HG03378 (cell line): Measurements from ENCODE around the gene HSPBP1.
"Not testable (repeated sequence)": the region's sequence is repeated elsewhere in the genome, so short reads cannot be mapped to it uniquely, and the experiment has no call there.

Source experiments
- ATAC-seq: cut with Tn5 transposase; IDR thresholded peaks from one replicate; pipeline ENCODE4 v1.9.1; 2021; ENCODE audit warnings: mild to moderate bottlenecking, moderate library complexity; ENCODE audit not compliant: unreplicated experiment

HSPBP1 gene

DNA sequence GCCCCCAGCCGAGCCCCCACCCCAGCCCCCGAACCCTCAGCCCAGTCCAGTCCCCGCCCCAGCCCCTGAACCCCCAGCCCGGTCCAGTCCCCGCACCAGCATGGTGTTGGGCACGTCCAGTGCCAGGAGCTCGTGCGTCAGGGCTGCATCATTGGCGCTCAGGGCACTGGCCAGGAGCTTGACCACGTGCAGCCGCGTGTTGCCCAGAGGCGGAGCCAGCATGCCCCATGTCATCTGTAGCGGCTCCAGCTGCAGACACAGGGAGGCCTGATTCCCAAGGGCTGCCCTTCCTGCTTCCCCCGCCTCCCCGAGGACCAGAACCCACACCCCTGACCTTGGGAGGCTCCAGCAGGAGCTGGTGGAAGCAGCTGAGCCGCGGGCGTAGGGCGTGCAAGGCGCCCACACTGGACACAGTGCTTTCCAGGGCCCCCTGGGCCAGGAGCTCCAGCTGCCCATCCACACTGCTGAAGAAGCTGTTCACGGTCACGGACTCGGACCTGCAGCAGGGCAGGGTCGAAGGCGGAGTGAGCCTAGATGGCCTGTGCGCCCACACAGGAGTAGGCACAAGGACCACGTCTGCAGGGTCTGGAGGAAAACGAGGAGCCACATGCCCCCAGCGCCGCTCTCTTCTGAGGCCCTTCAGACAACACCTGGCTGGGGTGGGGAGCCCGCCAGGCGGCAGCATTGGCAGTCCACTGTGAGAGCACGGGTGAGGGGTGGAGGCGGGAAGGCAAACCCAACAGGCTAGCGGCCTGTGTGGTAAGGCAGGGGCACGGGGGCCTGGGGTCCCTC is 38.6 kb downstream of the HSPBP1 start:
- no peak for ATAC-seq

DNA sequence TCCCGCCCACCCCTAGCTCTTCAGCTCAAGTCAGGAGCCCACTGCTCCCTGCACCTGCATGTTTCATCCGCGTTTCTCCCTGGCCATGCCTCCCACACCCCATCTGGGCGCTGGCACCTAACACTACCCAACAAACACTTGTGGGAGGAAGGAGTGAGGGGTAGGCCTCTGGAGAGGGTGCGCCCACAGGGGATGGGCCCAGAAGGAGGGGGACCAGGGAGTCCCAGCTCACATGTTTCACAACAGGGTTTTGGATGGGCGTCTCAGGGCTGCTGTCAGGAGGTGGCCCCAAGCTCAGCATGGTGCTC is 39.2 kb downstream of the HSPBP1 start:
- no peak for ATAC-seq

DNA sequence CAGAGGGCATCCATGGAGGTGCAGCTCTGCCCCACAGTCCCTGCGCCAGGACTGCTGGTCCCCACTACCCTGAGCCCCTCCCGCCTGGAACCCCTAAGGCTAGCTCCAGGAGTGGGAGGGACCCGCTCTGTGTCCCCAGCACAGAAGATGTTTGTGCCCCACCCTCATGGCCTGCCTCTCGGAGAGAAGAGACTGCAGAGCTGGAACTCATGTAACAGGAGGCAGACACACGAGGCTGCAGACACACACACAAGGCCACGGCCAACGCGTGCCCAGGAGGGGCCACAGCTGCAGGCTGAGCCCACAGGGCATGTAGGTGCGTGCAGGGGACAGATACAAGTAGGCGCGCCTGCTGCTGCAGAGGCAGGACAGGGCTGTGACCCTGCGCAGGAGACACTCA is 40.9 kb downstream of the HSPBP1 start:
- ATAC-seq: no peak

DNA sequence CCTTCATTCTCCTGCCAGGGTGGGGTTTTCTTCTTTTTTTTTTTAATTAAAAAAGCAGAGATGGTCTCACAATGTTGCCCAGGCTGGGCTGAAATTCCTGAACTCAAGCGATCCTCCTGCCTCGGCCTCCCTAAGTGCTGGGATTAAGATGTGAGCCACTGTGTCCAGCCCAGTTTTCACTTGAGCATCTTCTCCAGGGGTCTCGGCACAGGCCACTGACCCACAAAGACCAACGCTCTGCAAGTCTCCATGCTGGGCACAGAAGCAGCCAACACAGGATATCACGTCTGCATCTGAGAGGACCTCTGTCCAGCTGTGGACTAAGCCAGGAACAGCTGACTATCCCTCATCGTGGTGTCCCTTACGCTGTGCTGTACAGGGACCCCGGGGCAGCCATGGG is 41.9 kb downstream of the HSPBP1 start:
- no peak for ATAC-seq

DNA sequence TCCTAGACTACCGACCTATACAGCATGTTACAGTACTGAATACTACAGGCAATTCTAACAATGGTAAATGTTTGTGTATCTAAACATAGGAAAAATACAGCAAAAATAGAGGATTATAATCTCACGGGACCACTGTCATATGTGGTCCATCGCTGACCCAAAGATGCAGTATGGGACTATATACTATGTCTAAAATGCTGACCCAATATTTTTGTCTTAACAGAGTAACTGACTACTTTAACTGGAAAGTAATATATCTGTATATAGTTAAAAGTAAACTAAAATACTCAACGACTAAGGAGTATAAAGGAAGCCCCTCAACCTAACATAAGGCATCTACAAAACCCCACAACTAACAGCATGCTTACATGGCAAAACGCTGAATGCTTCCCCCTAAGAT is 46.9 kb downstream of the HSPBP1 start:
- no peak for ATAC-seq

DNA sequence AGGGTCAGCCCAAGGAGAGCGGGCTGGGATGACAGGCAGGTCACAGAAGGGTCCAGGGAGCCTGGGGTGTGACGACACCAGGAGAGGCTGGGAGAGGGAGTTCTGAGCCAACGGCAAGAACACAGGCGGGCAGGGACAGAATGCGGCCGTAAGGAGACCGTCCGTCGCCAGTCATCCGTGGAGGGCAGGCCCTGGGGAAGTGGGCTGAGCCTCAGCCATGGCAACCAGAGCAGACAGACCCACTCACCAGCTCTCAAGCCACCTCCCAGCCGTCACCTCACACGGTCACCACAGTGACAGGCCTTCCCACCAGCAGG is 47.7 kb downstream of the HSPBP1 start:
- no peak for ATAC-seq

DNA sequence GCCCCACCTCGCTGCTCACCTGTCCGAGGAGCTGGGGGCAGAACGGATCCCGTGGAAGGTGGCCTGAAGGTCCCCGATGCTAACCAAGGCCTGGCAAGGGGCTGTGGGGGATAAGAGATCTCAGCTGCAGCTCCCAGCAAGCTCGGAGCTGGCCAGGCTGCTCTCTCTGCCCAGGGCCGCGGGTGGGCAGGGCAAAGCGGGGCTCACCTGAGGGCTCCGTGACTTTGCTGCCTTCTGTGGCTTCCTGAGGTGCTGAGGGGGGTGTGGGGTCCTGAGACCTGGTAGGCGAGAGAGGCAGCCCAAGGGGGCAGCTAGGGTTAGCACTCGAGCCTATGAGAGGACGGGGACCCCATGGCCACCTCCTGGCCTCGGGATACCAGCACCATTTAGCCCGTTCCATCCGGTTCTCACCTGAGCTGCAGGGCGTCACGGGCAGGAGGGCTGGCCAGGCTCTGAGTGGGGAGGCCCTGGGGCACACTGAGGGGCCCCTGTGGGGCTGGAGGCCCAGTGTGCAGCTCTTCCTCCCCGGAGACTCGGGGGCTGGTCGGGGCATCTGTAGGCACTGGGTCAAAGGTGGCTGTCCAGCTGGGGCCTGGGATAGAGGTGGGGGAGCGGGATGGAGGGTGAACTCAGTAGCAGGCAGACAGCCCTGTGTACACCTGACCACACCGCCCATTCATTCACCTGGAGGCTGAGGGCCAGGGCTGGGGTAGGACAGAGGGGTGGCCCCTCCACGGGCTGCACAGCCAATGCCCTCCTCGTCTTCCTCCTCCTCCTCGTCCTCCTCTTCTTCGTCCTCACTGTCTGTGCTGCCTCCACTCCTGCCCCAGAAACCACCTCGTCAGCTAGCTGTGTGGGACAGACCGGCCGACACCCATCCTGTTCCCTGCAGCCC is 48.3 kb downstream of the HSPBP1 start:
- no peak for ATAC-seq

DNA sequence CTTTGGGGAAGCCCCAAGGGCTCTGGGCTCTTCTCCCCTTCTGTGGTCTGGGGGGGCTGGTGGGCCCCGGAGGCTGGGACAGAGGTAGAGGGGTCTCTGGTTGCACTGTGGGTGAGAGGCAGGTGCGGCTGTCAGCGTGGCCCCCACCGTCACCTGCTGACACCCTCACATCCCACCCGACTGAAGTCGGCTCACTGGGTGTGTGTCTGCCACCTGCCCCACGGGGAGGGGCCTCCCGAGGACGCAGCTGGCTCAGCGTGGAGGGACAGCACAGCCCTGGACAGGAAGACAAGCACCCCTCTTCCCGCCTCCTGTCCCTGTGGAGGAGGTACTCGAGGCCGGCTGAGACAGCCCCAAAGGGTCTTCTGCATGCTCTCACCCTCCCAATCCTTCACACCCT is 49.1 kb downstream of the HSPBP1 start:
- ATAC-seq: no peak

DNA sequence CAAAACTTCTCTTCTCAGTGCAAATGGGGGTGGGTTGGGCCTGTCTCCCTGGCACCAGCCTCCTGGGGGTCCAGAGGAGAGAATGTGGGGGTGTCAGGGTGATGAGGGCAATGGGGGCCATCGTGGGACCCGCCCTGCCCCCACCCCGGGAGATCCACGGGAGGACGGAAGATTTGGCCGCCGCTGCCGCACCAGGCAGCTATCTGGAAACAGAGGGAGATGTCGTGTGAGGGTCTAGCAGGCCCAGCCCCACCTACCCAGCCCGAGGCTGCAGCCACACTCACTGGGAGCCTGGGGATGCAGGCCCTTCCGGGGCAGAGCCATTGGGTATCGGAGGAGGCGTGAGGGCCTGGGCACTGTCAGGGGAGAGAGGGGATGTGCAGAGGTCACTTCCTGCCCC is 49.6 kb downstream of the HSPBP1 start:
- ATAC-seq: no peak

DNA sequence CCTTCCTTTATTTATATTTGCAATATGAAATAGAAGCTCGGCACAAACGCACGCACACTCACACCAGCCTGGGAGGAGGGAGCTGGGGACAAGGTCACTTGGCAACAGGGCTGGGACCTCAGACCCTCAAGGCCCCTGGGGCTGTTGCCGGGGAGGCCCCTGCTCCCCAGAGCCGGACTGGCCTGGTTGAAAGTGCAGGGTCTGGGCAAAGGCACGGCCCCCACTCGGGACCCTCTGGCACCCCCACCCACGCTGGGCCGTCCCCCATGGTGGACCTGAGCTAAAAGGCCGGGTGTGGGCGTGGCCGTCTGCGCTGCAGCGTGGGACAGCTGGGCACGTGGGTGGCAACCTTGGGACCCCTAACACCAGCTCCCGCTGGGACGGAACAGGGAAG is 50.1 kb downstream of the HSPBP1 start:
- ATAC-seq: no peak

DNA sequence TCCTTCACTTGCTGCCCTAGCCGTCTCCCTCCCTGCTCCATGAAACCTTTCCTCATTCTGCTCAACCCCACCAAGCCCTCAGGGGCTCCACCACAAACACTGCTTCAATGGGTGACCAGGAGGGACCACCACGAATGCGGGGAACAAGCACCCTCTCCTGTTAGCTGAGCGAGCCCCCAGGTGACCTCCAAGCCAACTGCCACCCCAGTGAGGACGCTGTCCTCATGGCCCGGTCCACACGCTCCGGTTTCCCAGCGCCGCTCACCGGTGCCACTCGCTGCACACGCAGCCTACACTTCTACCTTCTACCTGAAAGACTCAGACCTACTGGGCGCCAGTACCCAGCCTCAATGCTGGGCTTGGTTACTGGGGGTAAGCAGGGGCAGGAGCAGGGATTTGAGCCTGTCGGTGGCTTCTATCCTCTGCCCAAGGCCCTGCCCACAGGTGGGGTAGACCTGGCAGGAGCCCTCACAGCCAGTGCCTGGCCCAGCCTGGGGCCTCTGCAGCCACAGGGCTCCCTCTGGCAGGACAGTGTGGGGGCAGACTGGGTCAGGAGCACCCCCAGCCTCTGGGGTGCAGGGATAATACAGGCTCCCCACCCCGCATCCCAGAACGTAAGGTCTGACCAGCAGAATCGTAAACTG is 50.6 kb downstream of the HSPBP1 start:
- ATAC-seq: no peak

DNA sequence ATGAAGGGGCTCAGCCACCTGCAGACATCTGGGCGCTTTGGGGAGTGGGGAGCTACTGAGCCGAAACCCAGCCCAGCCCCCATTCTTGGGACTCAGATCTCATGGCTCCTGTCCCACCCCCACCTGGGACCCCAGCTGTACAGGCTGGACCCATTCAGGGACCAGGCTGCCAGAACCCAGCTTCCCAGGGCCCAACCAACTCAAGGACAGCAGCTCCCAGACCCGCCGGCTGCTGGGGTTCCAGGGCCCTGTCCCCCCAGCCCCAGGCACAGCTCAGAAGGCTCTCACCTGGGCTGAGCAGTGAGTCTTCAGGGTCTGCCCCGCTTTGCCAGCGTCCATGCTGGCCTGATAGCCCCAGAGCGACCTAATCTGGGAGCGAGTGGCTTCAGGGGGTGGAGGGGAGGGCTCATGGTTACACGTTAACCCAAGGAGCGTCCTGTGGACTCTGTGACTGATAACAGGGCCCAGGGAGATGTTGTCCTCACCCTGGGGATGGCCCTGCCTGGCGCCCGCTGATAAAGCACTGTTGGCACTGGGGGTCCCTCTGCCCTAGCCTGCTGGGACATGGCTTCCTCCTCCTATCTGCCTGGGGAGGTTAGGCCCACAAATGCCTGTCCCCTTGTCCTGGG is 51.4 kb downstream of the HSPBP1 start, which contains the start of gene TMEM86B:
Gene TMEM86B, minus strand, starts transcription at position 361 of the 629 bp plus-strand sequence. Its CDS starts 22 bp downstream, at position 339.
- ATAC-seq: no peak

DNA sequence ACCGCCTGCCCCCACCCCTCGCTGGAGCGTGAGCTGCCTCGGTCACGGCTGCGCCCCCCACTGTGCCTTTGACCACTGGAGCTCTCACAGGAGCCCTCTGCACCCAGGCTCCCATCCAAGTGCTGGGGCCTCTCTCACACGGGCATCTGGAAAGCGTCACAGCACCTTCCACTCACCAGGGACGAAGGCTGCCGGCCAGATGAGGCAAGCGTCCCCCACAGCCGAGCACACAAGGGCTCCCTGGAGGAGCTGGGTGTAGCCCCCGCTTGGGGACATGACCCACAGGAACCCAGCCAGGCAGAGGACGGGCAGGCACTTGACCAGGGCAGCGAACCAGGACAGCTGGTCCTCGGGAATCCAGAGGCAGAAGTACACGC is 51.9 kb downstream of the HSPBP1 start:
- no peak for ATAC-seq

DNA sequence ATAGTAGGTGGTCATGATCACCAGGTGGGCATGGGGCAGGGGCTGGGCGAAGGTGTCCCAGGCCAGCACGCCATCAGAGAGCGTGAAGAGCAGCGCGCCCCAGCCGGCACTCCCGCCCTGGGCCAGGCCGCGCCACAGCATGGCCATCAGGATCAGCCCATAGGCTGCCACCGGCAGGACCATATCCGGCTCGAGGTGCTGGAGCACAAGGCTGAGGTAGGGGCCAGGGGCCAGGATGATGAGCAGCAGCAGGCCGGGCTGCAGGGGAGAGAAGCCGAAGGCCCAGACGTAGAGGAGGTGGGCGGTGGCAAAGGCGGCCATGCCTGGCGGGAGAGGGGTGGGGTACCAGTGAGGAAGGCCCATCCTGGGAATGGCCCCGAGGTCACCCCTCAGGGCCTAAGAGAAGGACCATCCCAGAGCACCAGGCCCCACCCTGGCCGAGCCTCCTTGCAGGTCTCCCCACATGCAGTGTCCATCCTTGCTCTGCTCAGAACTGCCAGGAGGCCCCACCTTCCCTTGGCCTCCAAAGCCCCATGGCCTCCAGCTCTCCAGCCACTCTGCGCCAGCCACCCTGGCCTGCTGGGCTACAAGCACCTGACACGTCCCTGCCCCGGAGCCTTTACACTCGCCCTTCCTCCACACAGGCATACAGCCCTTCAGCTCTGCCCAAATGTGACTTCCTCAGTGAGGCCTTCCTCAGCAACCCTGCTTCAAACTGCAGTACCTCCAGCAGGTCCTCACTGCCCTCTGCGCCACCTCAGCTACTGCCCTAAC is 52.5 kb downstream of the HSPBP1 start:
- no peak for ATAC-seq

DNA sequence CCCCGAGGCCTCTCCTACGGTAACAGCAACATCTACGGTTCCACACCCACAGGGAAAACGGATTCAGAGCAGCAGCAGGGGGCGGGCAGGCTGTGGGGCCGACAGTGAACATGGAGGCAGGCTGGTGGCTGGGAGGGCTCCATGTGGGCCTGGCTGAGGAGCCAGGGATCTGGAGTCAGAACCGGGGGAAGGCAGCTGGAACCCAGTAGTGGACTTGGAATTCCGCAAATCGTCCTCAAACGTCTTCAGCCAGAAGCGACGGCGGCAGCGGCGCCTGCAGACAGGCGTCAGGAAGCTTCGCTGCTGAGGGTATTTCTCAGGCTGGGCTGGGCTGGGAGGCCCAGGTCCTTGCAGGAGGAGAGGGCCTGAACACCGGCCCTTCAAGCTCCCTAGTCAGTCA is 53.1 kb downstream of the HSPBP1 start:
- ATAC-seq: no peak

DNA sequence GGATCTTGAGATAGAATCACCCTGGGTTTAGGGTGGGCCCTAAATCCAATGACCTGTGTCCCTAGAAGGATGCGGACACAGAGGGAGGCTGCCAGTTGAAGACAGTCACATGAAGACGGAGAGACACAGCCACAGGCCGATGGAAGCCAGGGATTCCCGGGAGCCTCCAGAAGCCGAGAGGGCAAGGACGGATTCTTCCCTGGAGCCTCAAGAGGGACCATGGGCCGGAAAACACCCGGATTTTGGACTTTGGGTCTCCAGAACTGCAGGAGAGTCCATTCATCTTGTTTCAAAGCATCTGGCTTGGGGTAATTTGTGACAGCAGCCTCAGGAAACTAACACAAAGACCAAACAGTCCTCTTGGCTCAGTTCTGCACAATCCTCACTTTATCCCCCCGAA is 53.6 kb downstream of the HSPBP1 start:
- no peak for ATAC-seq

DNA sequence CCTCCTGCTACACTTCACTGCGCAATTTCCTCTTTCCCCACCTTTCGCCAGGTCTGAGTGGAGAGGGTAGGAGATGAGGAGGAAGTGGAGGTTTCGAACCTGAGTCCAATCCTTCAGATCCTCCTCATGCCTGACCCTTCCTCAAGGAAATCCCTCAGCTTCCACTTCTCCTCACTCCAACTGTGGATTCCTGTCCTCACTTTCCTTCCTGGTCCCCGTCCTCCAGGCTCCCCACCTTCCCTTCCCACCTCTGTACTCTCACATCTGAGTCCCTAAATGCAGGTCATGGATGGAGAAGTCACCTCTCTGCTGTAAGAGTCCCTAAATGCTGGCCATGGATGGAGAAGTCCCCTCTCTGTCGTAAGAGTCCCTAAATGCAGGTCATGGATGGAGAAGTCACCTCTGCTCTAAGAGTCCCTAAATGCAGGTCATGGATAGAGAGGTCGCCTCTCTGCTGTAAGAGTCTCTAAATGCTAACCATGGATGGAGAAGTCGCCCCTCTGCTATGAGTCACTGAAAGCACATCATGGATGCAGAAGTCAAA is 54.4 kb downstream of the HSPBP1 start:
- ATAC-seq: no peak

DNA sequence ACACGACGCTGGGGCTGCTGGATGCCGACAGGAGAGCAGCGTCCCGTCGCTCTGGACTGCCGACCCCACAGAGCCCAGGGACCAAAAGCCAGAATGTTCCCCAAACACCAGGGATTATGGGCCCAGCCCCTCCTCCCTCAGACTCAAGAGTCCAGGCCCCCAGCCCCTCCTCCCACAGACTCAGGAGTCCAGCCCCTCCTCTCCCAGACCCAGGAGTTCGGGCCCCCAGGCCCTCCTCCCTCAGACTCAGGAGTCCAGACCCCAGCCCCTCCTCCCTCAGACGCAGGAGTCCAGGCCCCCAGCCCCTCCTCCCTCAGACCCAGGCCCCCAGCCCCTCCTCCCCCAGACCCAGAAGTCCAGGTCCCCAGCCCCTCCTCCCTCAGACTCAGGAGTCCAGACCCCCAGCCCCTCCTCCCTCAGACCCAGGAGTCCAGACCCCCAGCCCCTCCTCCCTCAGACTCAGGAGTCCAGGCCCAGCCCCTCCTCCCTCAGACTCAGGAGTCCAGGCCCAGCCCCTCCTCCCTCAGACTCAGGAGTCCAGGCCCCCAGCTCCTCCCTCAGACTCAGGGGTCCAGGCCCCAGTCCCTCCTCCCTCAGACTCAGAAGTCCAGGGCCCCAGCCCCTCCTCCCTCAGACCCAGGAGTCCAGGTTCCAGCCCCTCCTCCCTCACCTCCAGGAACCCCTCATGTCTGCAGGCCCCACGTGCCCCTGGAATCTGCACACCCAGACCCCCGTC is 55.1 kb downstream of the HSPBP1 start:
- not testable (repeated sequence) for ATAC-seq

DNA sequence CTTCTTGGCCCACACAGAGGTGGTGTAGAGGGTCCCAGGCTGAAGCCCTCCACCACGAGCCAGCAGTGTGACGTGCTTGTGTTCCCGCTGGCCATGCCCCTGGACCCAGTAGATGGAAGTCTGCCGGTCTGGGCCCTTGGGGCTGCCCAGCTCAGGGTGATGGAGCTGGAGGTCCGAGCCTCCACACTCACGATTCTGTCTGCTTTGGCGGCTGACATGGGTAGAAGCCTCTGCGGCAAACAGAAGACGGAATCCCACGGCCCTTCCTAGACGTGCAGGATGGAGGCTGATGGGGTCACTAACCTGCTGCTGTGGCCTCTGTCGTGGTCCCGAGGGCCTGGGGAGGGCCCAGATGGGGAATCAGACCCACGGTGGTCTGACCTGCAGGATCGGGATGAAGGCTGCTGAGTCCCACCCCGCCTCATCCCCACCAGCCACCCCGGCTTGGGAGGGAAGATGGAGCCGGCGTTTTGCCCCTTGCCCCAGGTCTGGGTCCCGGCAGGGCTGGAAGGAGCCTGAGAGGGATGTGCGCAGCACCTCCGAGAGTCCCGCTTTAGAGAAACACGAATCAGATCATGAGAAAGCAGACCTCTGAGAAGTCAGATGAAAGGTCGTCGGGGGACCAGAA is 55.8 kb downstream of the HSPBP1 start:
- ATAC-seq: no peak
